Osteoblast (primary cell): ENCODE measurements around the gene GABRG3. TPM values are rescaled to one million over a fixed set of nuclear protein-coding genes. Genes with fewer than 3 reads are reported as not detected.

Experiments used
- DNase-seq: peaks from one replicate; pipeline ENCODE4 v3.0.0; 2011; ENCODE audit warnings: low spot score, mixed read lengths; ENCODE audit not compliant: insufficient read length; ENCODE audit errors: missing footprints
- H2AFZ ChIP-seq: 2 replicates; pipeline ENCODE4 v1.6.0; 2011; ENCODE audit warnings: mild to moderate bottlenecking, low read length
- H3K27ac ChIP-seq: 2 replicates; pipeline ENCODE4 v1.5.1; 2011; ENCODE audit warnings: mild to moderate bottlenecking, low read depth, low read length, moderate library complexity
- H3K27me3 ChIP-seq: 2 replicates; pipeline ENCODE4 v1.6.0; 2012; ENCODE audit warnings: mild to moderate bottlenecking, control low read depth, inconsistent platforms, low read length, moderate library complexity; ENCODE audit not compliant: insufficient read depth
- H3K36me3 ChIP-seq: 2 replicates; pipeline ENCODE4 v1.5.1; 2011; ENCODE audit warnings: mild to moderate bottlenecking, low read length, control low read depth, moderate library complexity; ENCODE audit not compliant: insufficient read depth
- H3K4me1 ChIP-seq: 2 replicates; pipeline ENCODE4 v1.5.1; 2011; ENCODE audit warnings: mild to moderate bottlenecking, low read length, control low read depth, moderate library complexity; ENCODE audit not compliant: insufficient read depth
- H3K4me2 ChIP-seq: 2 replicates; pipeline ENCODE4 v1.6.0; 2011; ENCODE audit warnings: mild to moderate bottlenecking, low read length; ENCODE audit not compliant: insufficient read depth
- H3K4me3 ChIP-seq: fragments of 200-600 bp; sonication (generic); 3 replicates; pipeline ENCODE4 v1.5.1; 2012; ENCODE audit warnings: mild to moderate bottlenecking, low read length, inconsistent platforms; ENCODE audit not compliant: insufficient read depth
- H3K79me2 ChIP-seq: 2 replicates; pipeline ENCODE4 v1.6.0; 2012; ENCODE audit warnings: mild to moderate bottlenecking, low read length, control low read depth, inconsistent platforms; ENCODE audit not compliant: insufficient read depth
- H3K9me3 ChIP-seq: 2 replicates; pipeline ENCODE4 v1.5.1; 2011; ENCODE audit warnings: low read depth, low read length, control low read depth
- H4K20me1 ChIP-seq: 2 replicates; pipeline ENCODE4 v1.6.0; 2012; ENCODE audit warnings: mild to moderate bottlenecking, low read length, control low read depth; ENCODE audit not compliant: insufficient read depth
- CTCF ChIP-seq: IDR thresholded peaks from 2 replicates; pipeline ENCODE4 v1.5.1; 2011; ENCODE audit warnings: mild to moderate bottlenecking, low read depth, low read length, moderate library complexity; ENCODE audit errors: extremely low read depth
- total RNA-seq: library from RNA; depleted of rRNA; stranded (reverse); fragments of >200 nt; gene quantifications from 2 replicates; pipeline ENCODE4 v1.2.3, GENCODE V29; 2012

Gene GABRG3
- total RNA-seq, 1 donor = not detected

- Histone ChIP-seq H3K4me2 (no peak overlapping the region), H4K20me1 (no peaks in the 10 kb centered on the region), H3K79me2 (no peaks in the 10 kb centered on the region), H3K4me1 (no peaks in the 10 kb centered on the region), H3K36me3 (no peaks in the 10 kb centered on the region), H3K4me3 (no peak overlapping the region), H2AFZ (no peak overlapping the region), H3K27ac (no peak overlapping the region), H3K27me3 (no peaks in the 10 kb centered on the region), H3K9me3 (peaks cover 3% of the 10 kb centered on the region)
- DNase-seq = no peak
- no peak for TF ChIP-seq CTCF
Measured at GRCh38 chr15:27064080-27064479, 93.1 kb downstream of the GABRG3 start.

DNA sequence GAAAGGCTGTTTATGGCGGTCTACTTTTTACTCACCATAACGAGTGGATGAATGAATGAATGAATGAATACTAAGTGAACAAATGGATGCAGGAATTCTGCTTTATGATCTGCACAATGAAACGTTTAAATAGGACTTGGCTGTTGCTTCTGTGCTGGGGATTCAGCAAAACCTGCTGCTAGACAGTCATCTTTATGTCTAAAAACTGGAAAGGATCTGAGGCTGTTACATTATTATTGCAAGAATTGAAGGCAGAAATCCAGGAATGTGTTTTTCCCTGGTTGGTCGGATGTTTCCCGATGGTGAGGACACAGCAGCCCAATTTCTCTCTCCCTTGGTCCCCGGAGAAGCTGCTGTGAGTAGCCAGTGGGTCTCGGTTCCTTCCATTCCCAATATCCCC lies 94.2 kb downstream of the GABRG3 start:
- H3K79me2 ChIP-seq = no peaks in the 10 kb centered on the region
- DNase-seq = no peak
- H2AFZ ChIP-seq = no peak overlapping the region
- H3K9me3 ChIP-seq = peaks cover 3% of the 10 kb centered on the region
- no peaks in the 10 kb centered on the region for H3K27me3 ChIP-seq
- H3K4me2 ChIP-seq = no peak overlapping the region
- no peak overlapping the region for H3K27ac ChIP-seq
- TF ChIP-seq CTCF = no peak
- H3K4me3 ChIP-seq = no peak overlapping the region
- no peaks in the 10 kb centered on the region for H3K36me3 ChIP-seq
- no peaks in the 10 kb centered on the region for H4K20me1 ChIP-seq
- H3K4me1 ChIP-seq = no peaks in the 10 kb centered on the region

DNA sequence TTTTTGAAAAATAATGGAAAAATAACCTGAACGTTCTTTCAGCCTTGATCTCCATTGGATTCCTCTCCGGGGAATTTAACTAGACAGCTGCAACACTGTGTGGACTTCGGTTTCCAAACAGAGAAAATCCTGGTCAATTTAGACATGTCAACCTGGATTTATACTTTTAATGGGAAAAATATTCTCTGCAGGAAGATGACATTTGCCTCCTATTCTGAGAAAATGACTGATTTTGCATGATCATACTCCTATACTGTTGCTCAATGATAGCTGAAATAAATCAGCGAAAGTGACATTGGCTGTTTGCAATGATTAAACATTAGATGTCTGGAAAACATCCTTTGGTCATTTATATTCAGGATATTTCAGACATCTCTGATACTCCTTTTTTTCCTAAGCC lies 94.8 kb downstream of the GABRG3 start:
- Histone ChIP-seq H3K9me3 (peaks cover 3% of the 10 kb centered on the region), H3K27ac (no peak overlapping the region), H3K4me3 (no peak overlapping the region), H3K4me2 (no peak overlapping the region), H3K36me3 (no peaks in the 10 kb centered on the region), H3K4me1 (no peaks in the 10 kb centered on the region), H3K79me2 (no peaks in the 10 kb centered on the region), H2AFZ (no peak overlapping the region), H3K27me3 (no peaks in the 10 kb centered on the region), H4K20me1 (no peaks in the 10 kb centered on the region)
- DNase-seq = no peak
- no peak for TF ChIP-seq CTCF

- no peaks in the 10 kb centered on the region for H3K27me3 ChIP-seq
- DNase-seq = no peak
- H3K79me2 ChIP-seq = no peaks in the 10 kb centered on the region
- no peaks in the 10 kb centered on the region for H3K36me3 ChIP-seq
- H4K20me1 ChIP-seq = no peaks in the 10 kb centered on the region
- H3K9me3 ChIP-seq = peaks cover 3% of the 10 kb centered on the region
- H3K4me1 ChIP-seq = no peaks in the 10 kb centered on the region
- no peak overlapping the region for H3K27ac ChIP-seq
- no peak overlapping the region for H3K4me2 ChIP-seq
- H2AFZ ChIP-seq = no peak overlapping the region
- no peak for TF ChIP-seq CTCF
- no peak overlapping the region for H3K4me3 ChIP-seq
Measured at GRCh38 chr15:27066446-27066845, 95.5 kb downstream of the GABRG3 start.
